GM19035 (cell line): ENCODE results near the gene TMEM44.
A peak's percentile ranks its signal among the peaks of the same experiment; 100 is the strongest.
"Not testable (repeated sequence)": the region's sequence is repeated elsewhere in the genome, so short reads cannot be mapped to it uniquely, and the experiment has no call there.

ENCODE experiments used
- ATAC-seq: cut with Tn5 transposase; IDR thresholded peaks from one replicate; pipeline ENCODE4 v1.9.1; 2021; ENCODE audit not compliant: unreplicated experiment

Gene TMEM44

GRCh38 chr3:194642769-194643168 lies 9.6 kb upstream of the TMEM44 start:
- no peak for ATAC-seq

- ATAC-seq: no peak
Measured at GRCh38 chr3:194640829-194641228, 7.6 kb upstream of the TMEM44 start.

GRCh38 chr3:194638991-194639605 lies 5.9 kb upstream of the TMEM44 start:
- no peak for ATAC-seq

GRCh38 chr3:194637541-194638400 lies 4.6 kb upstream of the TMEM44 start:
- no peak for ATAC-seq

GRCh38 chr3:194637066-194637465 lies 3.8 kb upstream of the TMEM44 start:
- ATAC-seq: no peak

- peak; percentile 63 for ATAC-seq
Measured at GRCh38 chr3:194632809-194633348, 340 bp downstream of the TMEM44 start.

GRCh38 chr3:194632226-194632808 lies 902 bp downstream of the TMEM44 start:
- no peak for ATAC-seq

GRCh38 chr3:194631696-194632095 lies 1.5 kb downstream of the TMEM44 start:
- ATAC-seq: no peak

- ATAC-seq: not testable (repeated sequence)
Measured at GRCh38 chr3:194630681-194631080, 2.5 kb downstream of the TMEM44 start.

GRCh38 chr3:194624956-194625355 lies 8.3 kb downstream of the TMEM44 start:
- no peak for ATAC-seq

- ATAC-seq: no peak
Measured at GRCh38 chr3:194623449-194624290, 9.5 kb downstream of the TMEM44 start.

- no peak for ATAC-seq
Measured at GRCh38 chr3:194622621-194623340, 10.4 kb downstream of the TMEM44 start.

GRCh38 chr3:194621947-194622346 lies 11.3 kb downstream of the TMEM44 start:
- ATAC-seq: no peak

GRCh38 chr3:194620196-194620595 lies 13.0 kb downstream of the TMEM44 start:
- ATAC-seq: no peak

- ATAC-seq: no peak
Measured at GRCh38 chr3:194619741-194620140, 13.5 kb downstream of the TMEM44 start.

- ATAC-seq: no peak
Measured at GRCh38 chr3:194618858-194619608, 14.2 kb downstream of the TMEM44 start.

GRCh38 chr3:194617827-194618226 lies 15.4 kb downstream of the TMEM44 start:
- ATAC-seq: no peak

GRCh38 chr3:194617143-194617671 lies 16.0 kb downstream of the TMEM44 start:
- ATAC-seq: no peak

- ATAC-seq: no peak
Measured at GRCh38 chr3:194615226-194615625, 18.0 kb downstream of the TMEM44 start.
